Transverse colon (tissue), 4 donors: Measurements from ENCODE around the gene KLC4. TPM values are rescaled to one million over a fixed set of nuclear protein-coding genes. Genes with fewer than 3 reads are reported as not detected.

ENCODE experiments used
- DNase-seq: peaks from one replicate; pipeline ENCODE4 v3.0.0-alpha.2; 2019
- H3K27ac ChIP-seq, 4 donors: fragments of 200-600 bp; sonication (generic); 2 replicates each; pipeline ENCODE4 v1.5.1; 2016 to 2018; ENCODE audit warnings: inconsistent platforms in 4 of 4
- H3K27me3 ChIP-seq: fragments of 200-600 bp; sonication (generic); 2 replicates; pipeline ENCODE4 v1.5.1; 2017; ENCODE audit warnings: inconsistent platforms
- H3K36me3 ChIP-seq, 4 donors: fragments of 200-600 bp; sonication (generic); 2 replicates each; pipeline ENCODE4 v1.5.1; 2017 to 2019; ENCODE audit warnings: inconsistent platforms in 4 of 4
- H3K4me1 ChIP-seq, 4 donors: fragments of 200-600 bp; sonication (generic); 2 replicates each; pipeline ENCODE4 v1.5.1; 2017 to 2020; ENCODE audit warnings: inconsistent platforms in 4 of 4
- H3K4me3 ChIP-seq, 4 donors: fragments of 200-600 bp; sonication (generic); 1 replicate in 1 of 4; 2 replicates in 3 of 4; pipeline versions ENCODE4 v1.5.1 to v1.6.1; 2017 to 2019; ENCODE audit warnings: inconsistent platforms in 4 of 4
- H3K9me3 ChIP-seq, 2 donors: fragments of 200-600 bp; sonication (generic); 2 replicates each; pipeline ENCODE4 v1.5.1; 2017 to 2019; ENCODE audit warnings: inconsistent platforms in 2 of 2
- EP300 ChIP-seq: sonication (generic); formaldehyde crosslinking; IDR thresholded peaks from one replicate; pipeline ENCODE4 v1.6.1; 2017; ENCODE audit warnings: antibody characterized with exemption, low read depth
- POLR2A ChIP-seq: fragments of 450-650 bp; IDR thresholded peaks from one replicate; pipeline ENCODE4 v1.6.1; 2016; ENCODE audit warnings: antibody characterized with exemption, mild to moderate bottlenecking, moderate library complexity
- POLR2AphosphoS5 ChIP-seq, 3 donors: sonication (generic); formaldehyde crosslinking; IDR thresholded peaks; one replicate each; pipeline ENCODE4 v1.6.1; 2016; ENCODE audit warnings: antibody characterized with exemption in 3 of 3
- WGBS, 2 donors: methylation state at CpG; one replicate each; pipeline ENCODE4 v1.1.5; 2018; ENCODE audit warnings: low coverage in 1 of 2; 5-methylcytosine and 5-hydroxymethylcytosine counted together
- in situ Hi-C, 4 donors: fragments of 200-750 bp; cut with MboI; loops; one replicate each; pipeline versions ENCODE4 v1.15.0 to v1.15.1; 2017; ENCODE audit warnings: low sequenced_read_pairs in 3 of 4, low pct_ligation_motif_present in 1 of 4, low pct_unique_long_range_greater_than_20kb in 1 of 4
- intact Hi-C: fragments of 100-400 bp; cut with DNase I; formaldehyde crosslinking; loops from one replicate; pipeline ENCODE4 v1.15.1; 2023; ENCODE audit warnings: low total_unique reads
- total RNA-seq, 4 donors: library from RNA; depleted of rRNA; stranded (reverse); fragments of >200 nt; gene quantifications; one replicate each; pipeline ENCODE4 v1.1.0, GENCODE V29; 2016
- TF ChIP-seq, protein P1 (sequence below), 5 experiments: fragments of 200-600 bp in 3 of 5; fragments of 450-650 bp in 2 of 5; sonication (generic) in 3 of 5; IDR thresholded peaks; 1 replicate in 2 of 5; 2 replicates in 3 of 5; pipeline ENCODE4 v1.5.1; 2016 to 2017; ENCODE audit warnings: antibody characterized with exemption in 5 of 5, inconsistent platforms in 3 of 5, mild to moderate bottlenecking in 2 of 5, moderate library complexity in 1 of 5

The KLC4 gene
- total RNA-seq, 4 donors from 2014 or later, result 91.9 to 296 (median 159) TPM

DNA sequence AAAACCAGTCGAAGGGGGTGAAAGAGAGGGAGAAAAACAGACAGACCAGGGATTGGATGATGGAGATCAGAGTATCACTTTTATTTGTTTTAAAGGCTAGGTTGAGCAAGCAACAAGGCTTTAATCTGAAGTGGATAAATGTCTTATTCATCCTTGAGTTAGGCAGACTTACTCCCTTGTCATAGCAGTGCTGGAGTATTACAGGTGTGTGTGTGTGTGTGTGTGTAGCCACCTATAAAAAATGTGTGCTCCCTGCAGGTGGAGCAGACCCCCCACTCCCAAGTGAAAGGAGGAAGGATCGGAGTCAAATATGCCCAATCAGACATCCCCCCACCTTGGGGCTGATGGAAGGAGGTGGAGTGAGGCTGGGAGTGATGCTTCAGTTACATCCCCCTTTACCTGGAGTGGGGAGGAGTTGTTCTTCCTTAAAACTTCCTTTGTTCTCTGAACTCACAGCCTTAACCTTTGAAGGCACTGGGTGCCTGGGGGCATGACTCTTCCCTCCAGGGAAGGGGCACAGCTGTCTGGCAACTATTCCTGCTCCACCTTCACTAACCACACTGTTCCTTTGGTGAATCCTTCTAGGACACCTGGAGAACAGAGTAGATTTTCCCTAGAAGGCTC, 43.9 kb downstream of the KLC4 start:
- no peak for DNase-seq
- no peak for TF ChIP-seq POLR2A
- Histone ChIP-seq H3K27me3 (no peaks in the 10 kb centered on the region), H3K4me1 (no peaks in the 10 kb centered on the region), H3K27ac (no peak overlapping the region), H3K36me3 (no peaks in the 10 kb centered on the region), H3K9me3 (no peaks in the 10 kb centered on the region), H3K4me3 (no peak overlapping the region)
- intact Hi-C loops, result no loop called here
- in situ Hi-C loops, result no loop called here
- 81 to 90% methylated on average over 1 to 2 of the region's 2 CpGs for WGBS, 2 donors

DNA sequence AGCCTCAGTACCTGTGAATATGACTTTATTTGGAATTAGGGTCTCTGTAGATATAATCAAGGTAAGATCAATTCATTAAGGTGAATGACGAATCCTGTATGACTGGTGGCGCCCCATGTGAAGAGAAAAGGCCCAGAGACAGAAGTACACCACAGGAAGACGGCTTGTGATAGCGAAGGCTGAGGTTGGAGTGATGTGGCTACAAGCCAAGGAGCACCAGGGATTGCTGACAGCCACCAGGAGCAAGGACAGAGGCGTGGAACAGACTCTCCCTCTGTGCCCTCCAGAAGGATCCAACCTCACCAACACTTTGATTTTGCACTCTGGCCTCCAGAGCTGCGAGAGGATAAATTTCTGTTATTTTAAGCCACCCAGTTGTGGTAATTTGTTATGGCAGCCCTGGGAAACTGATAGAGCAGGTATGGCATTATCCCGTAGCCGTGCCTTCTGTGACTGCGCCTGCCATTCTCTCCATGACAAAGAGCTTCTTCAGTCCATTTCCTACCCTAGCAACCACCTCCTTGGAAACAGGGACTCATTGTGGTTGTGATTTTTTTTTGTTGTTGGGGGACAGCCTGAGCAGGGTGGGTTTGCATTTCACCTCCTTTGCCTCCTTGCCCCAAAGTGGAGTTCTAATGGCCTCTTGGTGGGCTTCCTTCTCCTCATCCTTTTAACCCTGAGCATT, 46.2 kb downstream of the KLC4 start:
- Histone ChIP-seq H3K4me3 (no peak overlapping the region), H3K27me3 (no peaks in the 10 kb centered on the region), H3K4me1 (no peaks in the 10 kb centered on the region), H3K36me3 (no peaks in the 10 kb centered on the region), H3K9me3 (no peaks in the 10 kb centered on the region), H3K27ac (no peak overlapping the region)
- DNase-seq, result no peak
- TF ChIP-seq, protein P1, sequence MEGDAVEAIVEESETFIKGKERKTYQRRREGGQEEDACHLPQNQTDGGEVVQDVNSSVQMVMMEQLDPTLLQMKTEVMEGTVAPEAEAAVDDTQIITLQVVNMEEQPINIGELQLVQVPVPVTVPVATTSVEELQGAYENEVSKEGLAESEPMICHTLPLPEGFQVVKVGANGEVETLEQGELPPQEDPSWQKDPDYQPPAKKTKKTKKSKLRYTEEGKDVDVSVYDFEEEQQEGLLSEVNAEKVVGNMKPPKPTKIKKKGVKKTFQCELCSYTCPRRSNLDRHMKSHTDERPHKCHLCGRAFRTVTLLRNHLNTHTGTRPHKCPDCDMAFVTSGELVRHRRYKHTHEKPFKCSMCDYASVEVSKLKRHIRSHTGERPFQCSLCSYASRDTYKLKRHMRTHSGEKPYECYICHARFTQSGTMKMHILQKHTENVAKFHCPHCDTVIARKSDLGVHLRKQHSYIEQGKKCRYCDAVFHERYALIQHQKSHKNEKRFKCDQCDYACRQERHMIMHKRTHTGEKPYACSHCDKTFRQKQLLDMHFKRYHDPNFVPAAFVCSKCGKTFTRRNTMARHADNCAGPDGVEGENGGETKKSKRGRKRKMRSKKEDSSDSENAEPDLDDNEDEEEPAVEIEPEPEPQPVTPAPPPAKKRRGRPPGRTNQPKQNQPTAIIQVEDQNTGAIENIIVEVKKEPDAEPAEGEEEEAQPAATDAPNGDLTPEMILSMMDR (IDR thresholded peaks at IDR 0.05), result no peak
- TF ChIP-seq POLR2AphosphoS5 (IDR thresholded peaks at IDR 0.05) (no peak), POLR2A (no peak), EP300 (no peak)
- 77 to 84% methylated on average over 3 to 9 of the region's 9 CpGs for WGBS, 2 donors
- in situ Hi-C loops (no loop called here), intact Hi-C loops (no loop called here)

DNA sequence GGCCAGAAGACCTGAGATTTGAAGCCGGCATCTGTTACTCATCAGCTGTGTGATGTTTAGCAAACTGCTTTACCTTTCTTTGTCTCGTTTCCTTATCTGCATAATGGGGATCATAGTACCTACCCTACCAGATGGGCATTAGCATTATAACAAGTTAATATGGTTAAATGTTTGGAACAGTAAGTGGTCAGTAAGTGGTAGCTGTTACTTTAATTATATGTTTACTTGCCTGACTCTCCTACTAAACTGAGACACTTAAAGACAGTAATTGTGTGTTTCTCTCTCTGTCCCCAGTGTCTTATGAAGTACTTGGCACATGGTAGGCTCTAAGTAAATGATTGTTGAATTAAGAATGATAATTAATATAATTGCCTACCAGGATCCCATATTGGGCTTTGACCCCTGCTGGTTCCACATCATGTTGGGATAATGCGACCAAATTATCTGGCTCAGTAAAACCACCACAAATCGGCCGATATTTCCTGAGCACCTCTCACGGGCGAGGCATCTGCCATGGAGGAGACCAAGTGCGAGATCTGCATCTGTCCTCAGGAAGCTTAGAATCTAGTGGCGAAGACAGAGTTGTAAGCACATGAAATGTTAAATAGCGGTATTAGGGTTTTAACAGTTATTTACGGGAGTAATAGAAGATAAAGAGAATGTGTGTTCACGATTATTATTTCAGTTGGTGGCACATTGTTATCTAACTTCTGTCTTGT, 48.1 kb downstream of the KLC4 start:
- TF ChIP-seq, protein P1 (IDR thresholded peaks at IDR 0.05), result no peak
- no peak for TF ChIP-seq POLR2A
- TF ChIP-seq POLR2AphosphoS5 (IDR thresholded peaks at IDR 0.05), result no peak
- TF ChIP-seq EP300, result no peak
- no peak overlapping the region for H3K27ac ChIP-seq
- no peaks in the 10 kb centered on the region for H3K9me3 ChIP-seq
- no peaks in the 10 kb centered on the region for H3K36me3 ChIP-seq
- 93 to 98% methylated on average over 8 to 12 of the region's 12 CpGs for WGBS, 2 donors
- no peaks in the 10 kb centered on the region for H3K4me1 ChIP-seq
- H3K4me3 ChIP-seq, result no peak overlapping the region
- in situ Hi-C loops (no loop called here), intact Hi-C loops (no loop called here)
- no peak for DNase-seq
- H3K27me3 ChIP-seq, result no peaks in the 10 kb centered on the region

DNA sequence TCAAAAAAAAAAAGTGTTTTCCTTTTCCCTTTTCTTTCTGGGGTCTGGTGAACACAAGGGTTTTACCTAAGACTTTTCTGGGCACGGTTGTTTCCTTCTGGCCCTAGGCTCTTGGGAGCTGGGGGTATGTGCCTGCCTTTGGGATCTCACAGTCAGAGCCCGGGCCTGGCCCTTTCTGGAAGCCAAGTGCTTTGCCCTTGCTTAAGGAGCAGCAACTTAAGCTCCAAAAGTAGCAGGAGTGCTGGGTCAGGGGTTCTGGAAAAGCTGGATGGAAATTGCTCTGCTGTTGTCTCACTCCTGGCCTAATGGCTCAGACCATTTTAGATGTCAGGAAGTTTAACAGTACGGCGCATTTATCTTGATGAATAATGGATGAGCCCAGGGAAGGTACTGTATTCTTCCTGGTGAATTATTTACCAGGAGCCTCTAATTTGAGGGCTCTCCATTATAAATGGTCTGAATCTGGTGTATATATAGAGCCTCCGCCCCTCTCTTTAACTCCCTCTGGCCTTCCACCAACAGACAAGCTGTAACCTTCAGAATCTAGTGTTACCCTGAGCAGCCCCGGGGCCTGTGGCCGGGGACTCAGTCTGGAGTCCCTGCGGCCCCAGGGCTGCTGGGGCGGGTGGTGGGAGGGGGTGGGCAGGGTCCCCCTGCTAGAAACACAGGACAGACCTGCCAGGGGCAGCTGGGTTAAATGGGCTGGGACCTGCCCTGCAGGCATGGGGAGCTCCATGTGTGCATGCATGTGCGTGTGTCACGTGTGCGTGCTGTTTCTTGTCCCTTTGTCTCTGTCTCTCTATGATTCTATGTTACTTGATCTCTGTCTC, 54.2 kb downstream of the KLC4 start:
- Histone ChIP-seq H3K27me3 (no peaks in the 10 kb centered on the region), H3K36me3 (no peaks in the 10 kb centered on the region), H3K4me1 (peaks cover 5 to 21% (median 12%) of the 10 kb centered on the region in 4 donors), H3K4me3 (no peak overlapping the region), H3K9me3 (no peaks in the 10 kb centered on the region), H3K27ac (peak overlapping the region; percentile 56 to 77 (median 70))
- no peak for TF ChIP-seq POLR2AphosphoS5 (IDR thresholded peaks at IDR 0.05)
- TF ChIP-seq EP300, result no peak
- TF ChIP-seq, protein P1 (IDR thresholded peaks at IDR 0.05), result no peak
- TF ChIP-seq POLR2A, result no peak
- peak; percentile 28 for DNase-seq
- in situ Hi-C loops (no loop called here), intact Hi-C loops (no loop called here)
- 40 to 47% methylated on average over 1 to 11 of the region's 12 CpGs for WGBS, 2 donors
